Muscle of leg (tissue), 11 donors: ENCODE data around the gene BRD2. TPM values are rescaled to one million over a fixed set of nuclear protein-coding genes. Genes with fewer than 3 reads are reported as not detected.

Experiments used
- DNase-seq: peaks from one replicate; pipeline ENCODE4 v3.0.0; 2013
- H3K27ac ChIP-seq: one replicate; pipeline ENCODE4 v1.5.1; 2013; ENCODE audit warnings: mild to moderate bottlenecking, low read length, control low read depth
- H3K27me3 ChIP-seq: one replicate; pipeline ENCODE4 v1.6.1; 2013; ENCODE audit warnings: low read length; ENCODE audit not compliant: control insufficient read depth, insufficient read depth
- H3K36me3 ChIP-seq: one replicate; pipeline ENCODE4 v1.6.1; 2013; ENCODE audit warnings: low read length; ENCODE audit not compliant: control insufficient read depth, insufficient read depth
- H3K4me1 ChIP-seq: one replicate; pipeline ENCODE4 v1.6.1; 2013; ENCODE audit warnings: low read length; ENCODE audit not compliant: control insufficient read depth, insufficient read depth
- H3K4me3 ChIP-seq: one replicate; pipeline ENCODE4 v1.5.1; 2013; ENCODE audit warnings: low read length, control low read depth
- H3K9me3 ChIP-seq: replicated peaks from 2 replicates; pipeline ENCODE4 v1.6.1; 2013; ENCODE audit warnings: low read depth, low read length; ENCODE audit not compliant: control insufficient read depth
- WGBS: methylation state at CpG from one replicate; pipeline ENCODE4 v1.1.5; 2013; ENCODE audit warnings: missing lambda C conversion rate; ENCODE audit not compliant: insufficient coverage; 5-methylcytosine and 5-hydroxymethylcytosine counted together
- polyA plus RNA-seq, 8 donors: library from polyadenylated mRNA; unstranded; fragments of 120-200 nt; gene quantifications; one replicate each; pipeline versions ENCODE4 v1.2.1 to v1.2.3, GENCODE V29; 2013; ENCODE audit warnings: inconsistent platforms in 1 of 8, low replicate concordance in 1 of 8; ENCODE audit not compliant: insufficient read length in 8 of 8, insufficient read depth in 1 of 8
- total RNA-seq: library from RNA; stranded (reverse); fragments of 120-200 nt; gene quantifications from one replicate; pipeline ENCODE4 v1.2.4, GENCODE V29; 2013

BRD2 gene
- total and polyA plus RNA-seq, 9 donors: 86.8 to 169 (median 161) TPM

DNA sequence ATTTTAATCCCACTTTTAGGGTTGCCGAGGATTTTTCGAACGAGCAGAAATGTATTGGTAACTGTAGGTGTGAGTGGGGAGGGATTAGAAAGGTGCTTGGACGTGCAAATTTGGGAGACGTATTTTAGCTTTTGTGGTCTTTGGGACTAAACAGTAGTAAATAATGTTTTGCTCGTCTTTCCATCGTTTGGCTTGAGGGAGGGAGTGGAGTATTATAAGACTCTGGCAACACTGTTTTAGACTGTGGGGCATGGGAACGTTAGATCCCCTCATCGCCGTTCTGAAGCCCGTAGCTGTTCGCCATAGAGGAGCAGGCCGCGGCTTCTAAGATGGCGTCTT is 2.8 kb downstream of the BRD2 start:
- H3K4me3 ChIP-seq: peak overlapping the region; percentile 74
- peaks cover 20% of the 10 kb centered on the region for H3K4me1 ChIP-seq
- no peaks in the 10 kb centered on the region for H3K9me3 ChIP-seq
- 0% methylated on average over 14 of the region's 15 CpGs for WGBS
- peaks cover 40% of the 10 kb centered on the region for H3K36me3 ChIP-seq
- H3K27me3 ChIP-seq: no peaks in the 10 kb centered on the region
- no peak for DNase-seq
- peak overlapping the region; percentile 99 for H3K27ac ChIP-seq

DNA sequence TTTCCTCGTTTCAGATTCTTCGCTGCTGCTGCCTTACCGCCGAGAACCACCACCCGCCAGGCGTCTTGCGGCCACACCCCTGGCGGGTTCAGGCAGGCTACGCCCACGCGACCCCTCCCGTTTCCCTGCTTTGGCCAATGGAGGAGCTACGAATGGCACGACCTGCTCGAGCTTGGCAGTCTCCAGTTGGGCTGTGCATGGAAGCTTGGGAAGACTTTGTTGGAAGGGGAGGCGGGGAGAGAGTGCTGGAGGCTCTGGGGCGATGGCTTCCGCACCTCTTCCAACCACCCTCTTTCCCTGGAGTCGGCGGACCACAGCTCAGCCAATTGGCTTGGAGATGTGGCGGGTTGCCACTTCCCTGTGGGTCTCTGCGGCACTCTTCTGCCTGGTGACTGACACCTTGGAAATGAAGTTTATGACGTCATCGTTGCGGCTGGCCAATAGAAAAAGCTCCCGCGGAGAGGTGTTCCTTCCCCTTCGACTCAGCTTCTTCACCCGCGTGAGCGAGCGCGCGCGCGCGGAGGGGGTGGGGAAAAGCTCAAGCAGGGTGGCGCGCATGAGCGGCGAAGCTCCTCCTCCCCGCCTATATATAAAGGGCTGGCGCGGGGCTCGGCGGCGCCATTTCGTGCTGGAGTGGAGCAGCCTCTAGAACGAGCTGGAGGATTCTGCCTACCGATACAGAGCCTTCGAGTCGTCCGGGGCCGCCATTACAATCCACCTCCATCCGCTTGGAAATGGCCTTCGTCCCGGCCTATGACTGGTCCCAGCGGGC is 3.4 kb downstream of the BRD2 start:
- H3K4me1 ChIP-seq: peaks cover 20% of the 10 kb centered on the region
- DNase-seq: peak; percentile 100
- WGBS: 0% methylated on average over 22 of the region's 58 CpGs
- no peaks in the 10 kb centered on the region for H3K27me3 ChIP-seq
- peak overlapping the region; percentile 99 for H3K27ac ChIP-seq
- H3K9me3 ChIP-seq: no peaks in the 10 kb centered on the region
- H3K36me3 ChIP-seq: peaks cover 46% of the 10 kb centered on the region
- peak overlapping the region; percentile 98 for H3K4me3 ChIP-seq

- H3K36me3 ChIP-seq: peaks cover 54% of the 10 kb centered on the region
- under 1% methylated on average over 58 of the region's 70 CpGs for WGBS
- peak; percentile 33 for DNase-seq
- peak overlapping the region; percentile 98 for H3K4me3 ChIP-seq
- no peaks in the 10 kb centered on the region for H3K27me3 ChIP-seq
- H3K9me3 ChIP-seq: no peaks in the 10 kb centered on the region
- H3K27ac ChIP-seq: peak overlapping the region; percentile 87
- peaks cover 14% of the 10 kb centered on the region for H3K4me1 ChIP-seq
Measured at GRCh38 chr6:32972353-32973143, 4.2 kb downstream of the BRD2 start.

GRCh38 chr6:32973144-32974015 is 5.0 kb downstream of the BRD2 start:
- H3K4me1 ChIP-seq: peaks cover 14% of the 10 kb centered on the region
- no peaks in the 10 kb centered on the region for H3K27me3 ChIP-seq
- H3K27ac ChIP-seq: peak overlapping the region; percentile 87
- peaks cover 62% of the 10 kb centered on the region for H3K36me3 ChIP-seq
- no peaks in the 10 kb centered on the region for H3K9me3 ChIP-seq
- H3K4me3 ChIP-seq: peak overlapping the region; percentile 98
- WGBS: 0% methylated on average over 19 of the region's 23 CpGs
- DNase-seq: peak; percentile 58

- Histone ChIP-seq H3K4me1 (peaks cover 14% of the 10 kb centered on the region), H3K36me3 (peaks cover 68% of the 10 kb centered on the region), H3K9me3 (no peaks in the 10 kb centered on the region), H3K4me3 (peak overlapping the region; percentile 98), H3K27me3 (no peaks in the 10 kb centered on the region), H3K27ac (no peak overlapping the region)
- no CpG with 5 or more reads among the region's 4 CpGs for WGBS
- peak; percentile 53 for DNase-seq
Measured at GRCh38 chr6:32974016-32974333, 5.6 kb downstream of the BRD2 start.

DNA sequence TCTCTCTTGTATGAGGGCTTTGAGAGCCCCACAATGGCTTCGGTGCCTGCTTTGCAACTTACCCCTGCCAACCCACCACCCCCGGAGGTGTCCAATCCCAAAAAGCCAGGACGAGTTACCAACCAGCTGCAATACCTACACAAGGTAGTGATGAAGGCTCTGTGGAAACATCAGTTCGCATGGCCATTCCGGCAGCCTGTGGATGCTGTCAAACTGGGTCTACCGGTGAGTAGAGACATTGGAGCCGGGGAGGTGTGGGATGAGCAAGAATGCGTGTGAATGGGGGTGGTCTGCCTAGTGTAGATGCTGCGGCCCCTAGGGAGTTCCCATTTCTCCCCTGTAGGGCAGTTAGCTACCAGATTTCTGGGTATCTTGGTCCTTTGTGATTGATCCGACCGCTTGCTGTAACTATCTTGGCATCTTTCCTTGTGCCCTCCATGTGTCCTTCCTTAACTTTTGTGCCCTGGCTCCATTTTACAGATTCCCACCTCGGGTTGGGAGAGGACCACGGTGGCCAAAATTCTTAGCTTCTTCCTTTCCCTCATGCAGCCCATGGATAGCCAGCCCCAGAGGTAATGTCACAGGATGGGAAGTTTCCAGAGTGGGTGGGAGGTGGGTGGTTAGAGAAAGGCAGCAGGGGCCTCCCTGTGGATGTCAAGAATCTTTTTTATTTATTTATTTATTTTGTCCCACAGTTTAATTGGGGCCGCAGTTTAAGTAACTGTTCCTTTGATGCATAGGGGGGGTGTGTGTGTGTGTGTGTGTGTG is 6.3 kb downstream of the BRD2 start:
- Histone ChIP-seq H3K4me3 (peak overlapping the region; percentile 98), H3K9me3 (no peaks in the 10 kb centered on the region), H3K4me1 (peaks cover 14% of the 10 kb centered on the region), H3K27me3 (no peaks in the 10 kb centered on the region), H3K27ac (no peak overlapping the region), H3K36me3 (peaks cover 76% of the 10 kb centered on the region)
- 5% methylated on average over 6 of the region's 14 CpGs for WGBS
- DNase-seq: no peak

- peaks cover 87% of the 10 kb centered on the region for H3K36me3 ChIP-seq
- no peak for DNase-seq
- no peaks in the 10 kb centered on the region for H3K27me3 ChIP-seq
- WGBS: 92% methylated on average over 1 of the region's 2 CpGs
- H3K4me3 ChIP-seq: no peak overlapping the region
- peaks cover 14% of the 10 kb centered on the region for H3K4me1 ChIP-seq
- H3K9me3 ChIP-seq: no peaks in the 10 kb centered on the region
- H3K27ac ChIP-seq: no peak overlapping the region
Measured at GRCh38 chr6:32975886-32976285, 7.5 kb downstream of the BRD2 start.

GRCh38 chr6:32976334-32977069 is 8.1 kb downstream of the BRD2 start:
- H3K4me1 ChIP-seq: peaks cover 13% of the 10 kb centered on the region
- peaks cover 91% of the 10 kb centered on the region for H3K36me3 ChIP-seq
- WGBS: 80% methylated on average over 2 of the region's 7 CpGs
- H3K27ac ChIP-seq: no peak overlapping the region
- H3K4me3 ChIP-seq: no peak overlapping the region
- H3K27me3 ChIP-seq: no peaks in the 10 kb centered on the region
- DNase-seq: no peak
- no peaks in the 10 kb centered on the region for H3K9me3 ChIP-seq

DNA sequence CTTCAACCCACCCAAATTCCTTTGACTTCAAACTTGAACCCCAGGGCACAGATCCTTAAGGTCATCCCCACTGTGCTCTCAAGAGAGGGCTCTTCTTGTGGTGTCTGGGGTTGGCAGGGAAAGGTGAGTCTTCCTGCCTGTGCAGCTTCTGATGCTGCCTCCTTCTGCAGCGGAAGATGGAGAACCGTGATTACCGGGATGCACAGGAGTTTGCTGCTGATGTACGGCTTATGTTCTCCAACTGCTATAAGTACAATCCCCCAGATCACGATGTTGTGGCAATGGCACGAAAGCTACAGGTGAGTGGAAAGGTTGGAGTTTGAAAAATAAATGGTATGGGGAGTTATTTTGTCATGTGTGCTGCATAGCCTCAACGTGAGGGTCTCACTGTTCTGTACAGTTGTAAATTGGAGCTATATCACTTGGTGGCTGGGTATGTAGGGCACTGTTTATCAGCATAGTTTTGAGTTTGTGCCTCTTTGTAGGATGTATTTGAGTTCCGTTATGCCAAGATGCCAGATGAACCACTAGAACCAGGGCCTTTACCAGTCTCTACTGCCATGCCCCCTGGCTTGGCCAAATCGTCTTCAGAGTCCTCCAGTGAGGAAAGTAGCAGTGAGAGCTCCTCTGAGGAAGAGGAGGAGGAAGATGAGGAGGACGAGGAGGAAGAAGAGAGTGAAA is 9.0 kb downstream of the BRD2 start:
- H3K4me1 ChIP-seq: peaks cover 11% of the 10 kb centered on the region
- H3K9me3 ChIP-seq: no peaks in the 10 kb centered on the region
- H3K27me3 ChIP-seq: no peaks in the 10 kb centered on the region
- 65% methylated on average over 4 of the region's 10 CpGs for WGBS
- H3K36me3 ChIP-seq: peaks cover 92% of the 10 kb centered on the region
- DNase-seq: no peak
- H3K27ac ChIP-seq: no peak overlapping the region
- H3K4me3 ChIP-seq: no peak overlapping the region
